ENCODE results near the gene TMEM256.

- TF ChIP-seq EZH2 (IDR thresholded peaks at IDR 0.05; ENCODE audit: insufficient read depth, poor library complexity, severe bottlenecking) (no peak), EZH2phosphoT487 (IDR thresholded peaks at IDR 0.05; ENCODE audit: insufficient read depth, low read depth) (no peak)
Measured at GRCh38 chr17:7382901-7383300, 21.0 kb downstream of the TMEM256 start.
